Loucy (cell line): Measurements from ENCODE around the gene LETM1.

Experiments used
- H2AFZ ChIP-seq: fragments of 200-600 bp; sonication (generic); 2 replicates; pipeline ENCODE4 v1.6.0; 2016; ENCODE audit warnings: antibody characterized with exemption, mild to moderate bottlenecking, low read length, moderate library complexity
- H3F3A ChIP-seq: fragments of 200-600 bp; 2 replicates; pipeline ENCODE4 v1.6.0; 2016; ENCODE audit warnings: antibody characterized with exemption, low read depth, mild to moderate bottlenecking
- H3K27me3 ChIP-seq: fragments of 200-600 bp; sonication (generic); 2 replicates; pipeline ENCODE4 v1.6.1; 2014; ENCODE audit warnings: low read length, mild to moderate bottlenecking; ENCODE audit not compliant: insufficient read depth, poor library complexity, severe bottlenecking
- H3K36me3 ChIP-seq: fragments of 200-600 bp; sonication (generic); 2 replicates; pipeline ENCODE4 v1.6.1; 2016; ENCODE audit warnings: low read length; ENCODE audit not compliant: insufficient read depth
- H3K4me1 ChIP-seq: fragments of 200-600 bp; sonication (generic); 2 replicates; pipeline ENCODE4 v1.5.1; 2014; ENCODE audit warnings: low read length, mild to moderate bottlenecking; ENCODE audit not compliant: insufficient read depth, poor library complexity, severe bottlenecking
- H3K4me2 ChIP-seq: fragments of 200-600 bp; sonication (generic); 2 replicates; pipeline ENCODE4 v1.6.0; 2014; ENCODE audit warnings: antibody characterized with exemption, low read length, low read depth, mild to moderate bottlenecking; ENCODE audit not compliant: poor library complexity, severe bottlenecking
- H3K4me3 ChIP-seq: fragments of 200-600 bp; sonication (generic); 2 replicates; pipeline ENCODE4 v1.5.1; 2014; ENCODE audit warnings: low read length, mild to moderate bottlenecking, mixed read lengths; ENCODE audit not compliant: poor library complexity, severe bottlenecking
- H3K79me2 ChIP-seq: fragments of 200-600 bp; sonication (generic); 2 replicates; pipeline ENCODE4 v1.6.1; 2014; ENCODE audit warnings: low read length; ENCODE audit not compliant: insufficient read depth
- H3K9ac ChIP-seq: fragments of 200-600 bp; sonication (generic); 2 replicates; pipeline ENCODE4 v1.6.0; 2014; ENCODE audit warnings: mild to moderate bottlenecking, low read depth, low read length, moderate library complexity; ENCODE audit not compliant: poor library complexity, severe bottlenecking
- H3K9me2 ChIP-seq: fragments of 200-600 bp; sonication (generic); replicated peaks from 2 replicates; pipeline ENCODE4 v1.6.1; 2016; ENCODE audit warnings: low read depth, low read length, mixed read lengths
- H3K9me3 ChIP-seq: fragments of 200-600 bp; sonication (generic); 2 replicates; pipeline ENCODE4 v1.6.1; 2014; ENCODE audit warnings: mild to moderate bottlenecking, antibody characterized with exemption, low read length, low read depth; ENCODE audit not compliant: insufficient read depth
- H4K20me1 ChIP-seq: fragments of 200-600 bp; sonication (generic); 2 replicates; pipeline ENCODE4 v1.6.0; 2014; ENCODE audit warnings: antibody characterized with exemption, low read length, mild to moderate bottlenecking; ENCODE audit not compliant: insufficient read depth, poor library complexity, severe bottlenecking
- EZH2phosphoT487 ChIP-seq: fragments of 200-600 bp; IDR thresholded peaks from 2 replicates; pipeline ENCODE4 v1.6.1; 2018; ENCODE audit warnings: antibody characterized with exemption, mild to moderate bottlenecking, moderate library complexity, borderline replicate concordance
- TF ChIP-seq, protein P1 (sequence below): fragments of 200-600 bp; sonication (generic); conservative IDR thresholded peaks from 2 replicates; pipeline ENCODE4 v1.5.1; 2014; ENCODE audit warnings: mild to moderate bottlenecking, antibody characterized with exemption, low read length

The LETM1 gene

DNA sequence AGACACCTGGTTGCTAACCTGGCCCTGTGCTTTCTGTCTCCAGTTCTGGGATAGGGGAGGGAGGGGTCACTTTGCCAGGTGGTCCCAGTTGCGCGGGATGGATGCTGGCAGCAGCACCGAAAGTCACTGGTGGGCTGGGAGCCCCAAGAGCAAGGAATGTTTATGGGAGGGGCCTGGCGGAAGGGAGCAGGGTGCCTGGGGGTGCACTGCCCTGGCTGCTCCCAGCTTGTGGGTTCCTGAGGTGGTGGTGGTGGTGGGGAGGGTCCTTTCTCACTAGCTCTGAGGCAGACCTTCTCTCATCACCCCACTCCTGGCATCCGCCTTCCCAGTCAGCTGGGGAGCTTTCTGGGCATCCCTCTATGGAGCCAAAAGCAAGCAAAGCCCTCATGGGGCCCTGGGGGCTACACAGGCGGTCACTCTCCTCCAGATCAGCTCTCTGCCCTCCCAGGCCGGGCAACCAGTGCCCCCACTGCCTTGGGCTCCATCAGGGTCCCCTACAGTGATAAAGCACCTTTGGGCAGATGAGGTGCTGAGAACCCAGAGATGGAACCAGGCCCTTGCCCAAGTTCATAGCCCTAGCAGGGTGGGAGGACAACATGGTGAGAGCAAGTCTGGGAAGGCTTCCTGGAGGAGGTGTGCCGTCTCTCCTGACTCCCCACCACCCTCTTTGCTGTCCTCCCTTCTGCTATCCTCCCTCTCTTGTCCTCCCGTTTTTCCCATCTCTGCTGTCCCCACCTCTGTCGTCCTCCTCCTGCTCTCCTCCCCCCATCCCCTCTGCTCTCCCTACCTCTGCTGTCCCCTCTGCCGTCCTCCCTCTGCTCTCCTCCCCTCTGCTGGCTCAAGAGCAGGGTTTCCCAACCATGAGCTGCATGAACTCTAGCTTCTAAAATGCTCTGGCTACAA, 46.9 kb downstream of the LETM1 start:
- no peaks in the 10 kb centered on the region for H3K79me2 ChIP-seq
- H3K27me3 ChIP-seq: no peaks in the 10 kb centered on the region
- no peaks in the 10 kb centered on the region for H3F3A ChIP-seq
- H3K36me3 ChIP-seq: peaks cover 6% of the 10 kb centered on the region; the same call in 1 of the 2 replicates
- H3K9me3 ChIP-seq: no peaks in the 10 kb centered on the region
- no peak overlapping the region for H3K9ac ChIP-seq
- no peak overlapping the region for H3K4me2 ChIP-seq
- H3K9me2 ChIP-seq: no peaks in the 10 kb centered on the region
- H3K4me3 ChIP-seq: no peak overlapping the region
- no peaks in the 10 kb centered on the region for H3K4me1 ChIP-seq
- no peak overlapping the region for H2AFZ ChIP-seq
- H4K20me1 ChIP-seq: no peaks in the 10 kb centered on the region
- TF ChIP-seq EZH2phosphoT487: no peak
- TF ChIP-seq, protein P1, sequence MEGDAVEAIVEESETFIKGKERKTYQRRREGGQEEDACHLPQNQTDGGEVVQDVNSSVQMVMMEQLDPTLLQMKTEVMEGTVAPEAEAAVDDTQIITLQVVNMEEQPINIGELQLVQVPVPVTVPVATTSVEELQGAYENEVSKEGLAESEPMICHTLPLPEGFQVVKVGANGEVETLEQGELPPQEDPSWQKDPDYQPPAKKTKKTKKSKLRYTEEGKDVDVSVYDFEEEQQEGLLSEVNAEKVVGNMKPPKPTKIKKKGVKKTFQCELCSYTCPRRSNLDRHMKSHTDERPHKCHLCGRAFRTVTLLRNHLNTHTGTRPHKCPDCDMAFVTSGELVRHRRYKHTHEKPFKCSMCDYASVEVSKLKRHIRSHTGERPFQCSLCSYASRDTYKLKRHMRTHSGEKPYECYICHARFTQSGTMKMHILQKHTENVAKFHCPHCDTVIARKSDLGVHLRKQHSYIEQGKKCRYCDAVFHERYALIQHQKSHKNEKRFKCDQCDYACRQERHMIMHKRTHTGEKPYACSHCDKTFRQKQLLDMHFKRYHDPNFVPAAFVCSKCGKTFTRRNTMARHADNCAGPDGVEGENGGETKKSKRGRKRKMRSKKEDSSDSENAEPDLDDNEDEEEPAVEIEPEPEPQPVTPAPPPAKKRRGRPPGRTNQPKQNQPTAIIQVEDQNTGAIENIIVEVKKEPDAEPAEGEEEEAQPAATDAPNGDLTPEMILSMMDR: no peak

DNA sequence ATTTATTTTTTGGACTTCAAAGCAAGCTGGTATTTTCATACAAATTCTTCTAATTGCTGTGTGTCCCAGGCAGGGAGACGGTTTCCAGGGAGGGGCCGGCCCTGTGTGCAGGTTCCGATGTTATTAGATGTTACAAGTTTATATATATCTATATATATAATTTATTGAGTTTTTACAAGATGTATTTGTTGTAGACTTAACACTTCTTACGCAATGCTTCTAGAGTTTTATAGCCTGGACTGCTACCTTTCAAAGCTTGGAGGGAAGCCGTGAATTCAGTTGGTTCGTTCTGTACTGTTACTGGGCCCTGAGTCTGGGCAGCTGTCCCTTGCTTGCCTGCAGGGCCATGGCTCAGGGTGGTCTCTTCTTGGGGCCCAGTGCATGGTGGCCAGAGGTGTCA, 47.6 kb downstream of the LETM1 start:
- Histone ChIP-seq H3K9me3 (no peaks in the 10 kb centered on the region), H3K36me3 (peaks cover under 1% of the 10 kb centered on the region; the same call in 1 of the 2 replicates), H3F3A (no peaks in the 10 kb centered on the region), H4K20me1 (no peaks in the 10 kb centered on the region), H3K27me3 (no peaks in the 10 kb centered on the region), H3K79me2 (no peaks in the 10 kb centered on the region), H2AFZ (no peak overlapping the region), H3K4me2 (no peak overlapping the region), H3K4me3 (no peak overlapping the region), H3K9me2 (no peaks in the 10 kb centered on the region), H3K9ac (no peak overlapping the region), H3K4me1 (no peaks in the 10 kb centered on the region)
- TF ChIP-seq, protein P1: no peak
- no peak for TF ChIP-seq EZH2phosphoT487

DNA sequence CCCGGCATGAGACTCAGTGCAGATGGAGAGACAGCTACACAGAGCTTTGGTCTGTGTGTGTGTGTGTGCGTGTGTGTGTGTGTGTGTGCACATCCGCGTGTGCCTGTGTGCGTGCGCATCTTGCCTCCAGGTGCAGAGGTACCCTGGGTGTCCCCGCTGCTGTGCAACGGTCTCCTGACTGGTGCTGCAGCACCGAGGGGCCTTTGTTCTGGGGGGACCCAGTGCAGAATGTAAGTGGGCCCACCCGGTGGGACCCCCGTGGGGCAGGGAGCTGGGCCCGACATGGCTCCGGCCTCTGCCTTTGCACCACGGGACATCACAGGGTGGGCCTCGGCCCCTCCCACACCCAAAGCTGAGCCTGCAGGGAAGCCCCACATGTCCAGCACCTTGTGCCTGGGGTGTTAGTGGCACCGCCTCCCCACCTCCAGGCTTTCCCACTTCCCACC, 48.6 kb downstream of the LETM1 start:
- Histone ChIP-seq H3K4me2 (no peak overlapping the region), H4K20me1 (no peaks in the 10 kb centered on the region), H3K9me3 (no peaks in the 10 kb centered on the region), H3K4me1 (no peaks in the 10 kb centered on the region), H2AFZ (no peak overlapping the region), H3K9me2 (no peaks in the 10 kb centered on the region), H3K27me3 (no peaks in the 10 kb centered on the region), H3K79me2 (no peaks in the 10 kb centered on the region), H3F3A (no peaks in the 10 kb centered on the region), H3K4me3 (no peak overlapping the region), H3K36me3 (no peaks in the 10 kb centered on the region), H3K9ac (no peak overlapping the region)
- TF ChIP-seq EZH2phosphoT487: no peak
- TF ChIP-seq, protein P1: no peak
